LNCAP (cell line): Measurements from ENCODE around the gene PEX14.

Experiments
- TF ChIP-seq, protein P1 (sequence below): fragments of 450-650 bp; IDR thresholded peaks from 2 replicates; pipeline ENCODE4 v1.5.1; 2017; ENCODE audit warnings: mild to moderate bottlenecking

Gene PEX14

DNA sequence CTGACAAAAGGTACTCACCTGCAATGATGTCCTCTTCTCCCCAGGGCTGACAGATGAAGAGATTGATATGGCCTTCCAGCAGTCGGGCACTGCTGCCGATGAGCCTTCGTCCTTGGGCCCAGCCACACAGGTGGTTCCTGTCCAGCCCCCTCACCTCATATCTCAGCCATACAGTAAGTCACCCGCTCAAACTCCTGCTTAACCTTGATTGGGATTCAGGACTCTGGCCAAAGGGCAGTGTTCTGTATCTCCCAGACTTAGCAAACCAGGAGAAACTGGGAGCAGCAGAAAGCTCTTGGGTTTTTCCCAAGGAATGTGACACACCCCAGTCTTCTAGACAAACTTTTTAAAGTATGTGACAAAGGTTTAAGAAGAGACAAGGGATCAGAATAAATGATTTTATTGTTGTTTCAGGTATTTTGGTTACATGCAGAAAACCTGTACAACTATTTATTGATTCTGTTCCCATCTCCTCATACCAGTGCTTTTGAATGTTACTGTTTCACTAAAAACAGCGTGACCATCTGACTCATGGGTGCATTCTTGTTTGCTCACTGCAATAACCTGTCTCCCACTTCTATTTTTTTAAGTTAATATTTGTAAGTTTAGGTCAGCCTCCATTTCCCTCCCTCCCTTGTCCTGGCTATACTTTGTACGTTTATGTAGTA, 124.6 kb downstream of the PEX14 start:
- TF ChIP-seq, protein P1, sequence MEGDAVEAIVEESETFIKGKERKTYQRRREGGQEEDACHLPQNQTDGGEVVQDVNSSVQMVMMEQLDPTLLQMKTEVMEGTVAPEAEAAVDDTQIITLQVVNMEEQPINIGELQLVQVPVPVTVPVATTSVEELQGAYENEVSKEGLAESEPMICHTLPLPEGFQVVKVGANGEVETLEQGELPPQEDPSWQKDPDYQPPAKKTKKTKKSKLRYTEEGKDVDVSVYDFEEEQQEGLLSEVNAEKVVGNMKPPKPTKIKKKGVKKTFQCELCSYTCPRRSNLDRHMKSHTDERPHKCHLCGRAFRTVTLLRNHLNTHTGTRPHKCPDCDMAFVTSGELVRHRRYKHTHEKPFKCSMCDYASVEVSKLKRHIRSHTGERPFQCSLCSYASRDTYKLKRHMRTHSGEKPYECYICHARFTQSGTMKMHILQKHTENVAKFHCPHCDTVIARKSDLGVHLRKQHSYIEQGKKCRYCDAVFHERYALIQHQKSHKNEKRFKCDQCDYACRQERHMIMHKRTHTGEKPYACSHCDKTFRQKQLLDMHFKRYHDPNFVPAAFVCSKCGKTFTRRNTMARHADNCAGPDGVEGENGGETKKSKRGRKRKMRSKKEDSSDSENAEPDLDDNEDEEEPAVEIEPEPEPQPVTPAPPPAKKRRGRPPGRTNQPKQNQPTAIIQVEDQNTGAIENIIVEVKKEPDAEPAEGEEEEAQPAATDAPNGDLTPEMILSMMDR = no peak

DNA sequence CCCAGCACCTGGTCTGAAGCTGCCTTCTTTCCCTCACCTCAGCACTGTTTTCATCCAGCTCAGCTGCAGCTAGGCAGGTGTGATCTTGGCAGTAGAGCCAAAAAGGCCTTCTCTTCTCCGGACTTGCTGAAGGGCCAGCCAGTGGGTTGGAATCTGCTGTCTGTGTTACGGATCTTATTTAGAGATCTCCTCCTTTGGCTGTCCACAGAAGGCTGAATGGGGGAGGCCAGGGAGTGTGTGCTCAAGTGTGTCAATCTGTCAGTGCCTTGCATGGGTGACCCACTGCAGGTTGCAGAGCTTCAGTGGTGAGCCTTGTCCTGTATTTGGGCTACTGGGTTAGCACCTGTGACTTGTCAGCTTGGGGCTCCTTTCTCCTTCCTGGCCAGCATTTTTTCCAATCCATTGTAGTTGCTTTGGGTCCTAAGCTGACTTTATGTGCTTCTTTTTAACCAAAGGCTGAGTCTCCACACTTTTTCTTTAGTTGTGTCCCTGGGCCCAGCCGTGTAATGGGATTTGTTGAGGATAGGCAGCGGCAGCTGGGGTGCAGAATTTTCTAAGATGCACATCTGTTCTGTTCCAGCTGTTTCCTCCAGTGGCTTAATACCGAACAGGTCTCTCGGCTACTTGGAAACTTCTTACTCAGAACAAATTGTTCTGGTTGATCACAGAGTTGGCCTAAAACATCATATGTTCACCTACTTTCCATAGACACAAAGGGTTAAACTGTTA, 126.8 kb downstream of the PEX14 start:
- TF ChIP-seq, protein P1 = no peak

DNA sequence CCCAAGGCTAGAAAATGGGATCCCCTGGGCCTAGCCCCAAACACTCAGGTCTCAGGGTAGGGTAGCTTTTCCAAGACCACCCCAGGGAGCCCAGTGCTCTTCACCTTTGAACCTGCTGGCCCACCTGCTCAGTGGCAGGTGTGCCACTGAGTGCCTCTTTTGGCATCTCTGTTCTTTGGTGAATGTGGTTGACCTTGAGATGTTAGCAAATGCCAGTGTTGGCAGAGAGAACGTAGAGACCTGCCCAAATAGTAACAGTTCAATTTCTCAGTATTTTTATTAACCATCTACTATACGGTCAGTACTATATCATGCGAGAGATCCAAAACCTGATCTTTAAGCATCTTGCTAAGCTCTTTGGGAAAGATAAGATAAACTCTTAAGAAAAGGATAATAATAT, 128.2 kb downstream of the PEX14 start:
- TF ChIP-seq, protein P1 = no peak

DNA sequence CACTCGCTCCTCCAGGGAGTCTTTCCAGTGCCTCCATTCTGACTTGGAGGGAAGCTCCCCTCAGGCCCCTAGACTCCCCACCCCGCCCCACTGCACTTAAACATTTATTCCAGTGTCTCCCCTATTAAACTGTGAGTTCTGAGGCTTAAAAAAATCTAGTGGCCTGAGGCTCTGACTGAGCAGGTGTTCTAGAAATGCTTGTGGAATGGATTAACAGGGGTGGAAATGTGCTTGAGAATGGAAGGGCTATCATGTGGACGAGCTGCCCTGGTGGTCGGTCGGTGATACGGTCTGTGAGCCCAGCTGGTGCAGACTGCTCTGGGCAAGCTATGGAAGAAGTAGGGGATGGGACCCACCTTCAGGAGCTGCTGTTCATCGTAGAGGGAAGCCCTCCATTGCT, 130.2 kb downstream of the PEX14 start:
- TF ChIP-seq, protein P1 = no peak

DNA sequence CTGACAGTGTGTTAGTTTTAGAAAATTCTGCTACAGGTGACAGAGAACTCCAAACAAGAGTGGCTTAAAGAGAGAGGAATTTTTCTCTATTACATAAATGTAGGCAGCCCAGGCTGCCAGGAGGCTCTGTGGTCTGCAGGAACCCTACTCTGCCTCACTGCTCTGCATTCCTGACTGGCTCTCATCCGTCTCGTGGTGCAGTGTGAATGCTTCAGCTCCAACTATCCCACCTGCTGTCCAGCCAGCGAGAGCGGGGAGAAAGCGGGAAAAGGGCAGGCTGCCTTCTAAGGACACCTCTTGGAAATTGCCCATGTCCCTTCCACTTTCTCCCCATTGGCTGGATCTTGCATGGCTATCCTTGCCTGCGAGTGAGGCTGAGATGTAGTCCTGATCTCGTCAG, 131.3 kb downstream of the PEX14 start:
- TF ChIP-seq, protein P1 = no peak

DNA sequence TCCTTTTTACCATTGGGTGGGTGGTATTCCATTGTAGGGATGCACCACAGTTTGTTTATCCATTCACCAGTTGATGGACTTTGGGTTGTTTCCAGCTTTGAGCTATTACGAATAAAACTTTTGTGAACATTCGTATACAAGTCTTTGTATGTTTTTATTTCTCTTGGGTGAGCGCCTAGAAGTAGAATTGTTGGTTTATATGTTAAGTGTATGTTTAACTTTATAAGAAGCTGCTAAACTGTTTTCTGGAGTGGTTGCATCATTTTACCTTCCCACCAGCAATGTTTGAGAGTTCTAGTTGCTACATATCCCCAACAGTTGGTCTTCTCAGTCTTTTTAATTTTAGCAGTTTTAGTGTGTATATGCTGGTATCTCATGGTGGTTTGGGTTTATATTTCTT, 132.5 kb downstream of the PEX14 start:
- TF ChIP-seq, protein P1 = no peak

DNA sequence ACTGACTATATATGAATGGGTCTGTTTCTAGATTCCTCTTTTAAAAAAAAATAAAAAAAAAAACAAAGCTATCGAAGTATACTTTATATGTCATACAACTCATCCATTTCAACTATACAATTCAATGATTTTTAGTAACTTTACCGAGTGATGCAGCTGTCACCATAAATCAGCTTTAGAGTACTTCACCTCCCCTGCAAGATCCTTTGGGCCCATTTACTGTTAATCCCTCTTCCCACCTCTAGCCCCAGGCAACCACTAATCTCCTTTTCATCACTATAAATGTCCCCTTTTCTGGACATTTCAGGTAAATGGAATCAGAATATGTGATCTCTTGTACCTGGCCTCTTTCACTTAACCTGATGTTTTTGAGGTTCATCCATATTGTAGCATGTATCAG, 133.9 kb downstream of the PEX14 start:
- TF ChIP-seq, protein P1 = no peak
